WERI-Rb-1 (cell line): ENCODE results near the gene FUNDC1.

ENCODE experiments used
- DNase-seq: peaks from one replicate; pipeline ENCODE4 v3.0.0-alpha.2; 2020
- H3K27ac ChIP-seq: fragments of 250-450 bp; sonication (Bioruptor Pico); 2 replicates; pipeline ENCODE4 v1.5.1; 2020; ENCODE audit warnings: mild to moderate bottlenecking, moderate library complexity
- H3K27me3 ChIP-seq: fragments of 250-450 bp; sonication (Bioruptor Pico); 2 replicates; pipeline ENCODE4 v1.5.1; 2021; ENCODE audit warnings: mild to moderate bottlenecking, low read depth, moderate library complexity; ENCODE audit not compliant: insufficient read depth, severe bottlenecking
- H3K36me3 ChIP-seq: fragments of 250-450 bp; sonication (Bioruptor Pico); 2 replicates; pipeline ENCODE4 v1.5.1; 2020; ENCODE audit warnings: mild to moderate bottlenecking, moderate library complexity
- H3K4me3 ChIP-seq: 2 replicates; pipeline ENCODE4 v1.5.1; 2011; ENCODE audit warnings: low read depth, mild to moderate bottlenecking, control low read depth, low read length
- H3K9me3 ChIP-seq: fragments of 250-450 bp; sonication (Bioruptor Pico); 2 replicates; pipeline ENCODE4 v1.5.1; 2021; ENCODE audit warnings: mild to moderate bottlenecking, moderate library complexity; ENCODE audit not compliant: severe bottlenecking
- CTCF ChIP-seq: IDR thresholded peaks from 2 replicates; pipeline ENCODE4 v1.5.1; 2011; ENCODE audit warnings: low read depth, mild to moderate bottlenecking, control low read depth, inconsistent platforms, low read length

Gene FUNDC1

GRCh38 chrX:44529310-44529709 is 13.3 kb downstream of the FUNDC1 start:
- no peaks in the 10 kb centered on the region; the same call in 1 of the 2 replicates for H3K36me3 ChIP-seq
- H3K27me3 ChIP-seq: no peaks in the 10 kb centered on the region

GRCh38 chrX:44514272-44514671 is 28.4 kb downstream of the FUNDC1 start:
- H3K27me3 ChIP-seq: no peaks in the 10 kb centered on the region
- H3K9me3 ChIP-seq: no peaks in the 10 kb centered on the region
- no peak for DNase-seq
- H3K4me3 ChIP-seq: no peak overlapping the region
- no peaks in the 10 kb centered on the region for H3K36me3 ChIP-seq
- no peak for TF ChIP-seq CTCF
- no peak overlapping the region for H3K27ac ChIP-seq

More at GRCh38 chrX:44529310-44529709, 13.3 kb downstream of the FUNDC1 start:
- no peak for TF ChIP-seq CTCF
- peak; percentile 11 for DNase-seq
- Histone ChIP-seq H3K9me3 (no peaks in the 10 kb centered on the region), H3K27ac (no peak overlapping the region), H3K4me3 (no peak overlapping the region)

- TF ChIP-seq CTCF: no peak
- Histone ChIP-seq H3K27ac (no peak overlapping the region), H3K36me3 (no peaks in the 10 kb centered on the region), H3K4me3 (no peak overlapping the region), H3K9me3 (no peaks in the 10 kb centered on the region), H3K27me3 (no peaks in the 10 kb centered on the region)
- no peak for DNase-seq
Observed at GRCh38 chrX:44507292-44507691, 35.4 kb downstream of the FUNDC1 start.

GRCh38 chrX:44506678-44507077 is 36.0 kb downstream of the FUNDC1 start:
- H3K36me3 ChIP-seq: no peaks in the 10 kb centered on the region
- no peak overlapping the region for H3K4me3 ChIP-seq
- H3K27me3 ChIP-seq: no peaks in the 10 kb centered on the region
- no peak overlapping the region for H3K27ac ChIP-seq
- no peaks in the 10 kb centered on the region for H3K9me3 ChIP-seq
- TF ChIP-seq CTCF: no peak
- DNase-seq: no peak

- Histone ChIP-seq H3K4me3 (no peak overlapping the region), H3K9me3 (no peaks in the 10 kb centered on the region), H3K27me3 (peaks cover 6% of the 10 kb centered on the region), H3K36me3 (no peaks in the 10 kb centered on the region), H3K27ac (no peak overlapping the region)
- no peak for TF ChIP-seq CTCF
- DNase-seq: no peak
Observed at GRCh38 chrX:44503560-44503959, 39.1 kb downstream of the FUNDC1 start.

GRCh38 chrX:44495091-44495490 is 47.6 kb downstream of the FUNDC1 start:
- no peak for DNase-seq
- H3K9me3 ChIP-seq: no peaks in the 10 kb centered on the region
- no peaks in the 10 kb centered on the region for H3K36me3 ChIP-seq
- no peak overlapping the region for H3K4me3 ChIP-seq
- no peak for TF ChIP-seq CTCF
- H3K27ac ChIP-seq: no peak overlapping the region
- peaks cover 6% of the 10 kb centered on the region for H3K27me3 ChIP-seq
